Activated T-helper 2 cell treated with anti-CD3 and anti-CD28 coated beads, Interferon-gamma antibody, Interleukin-2, Interleukin-4, amounts not matched to agents 10 μg/mL and 5 μg/mL and 100 μg/mL, durations not matched to agents 14 hours and 24 hours and 36 hours (primary cell): ENCODE data around the gene MED13. TPM values are rescaled to one million over a fixed set of nuclear protein-coding genes. Genes with fewer than 3 reads are reported as not detected.
"Not testable (repeated sequence)": the region's sequence is repeated elsewhere in the genome, so short reads cannot be mapped to it uniquely, and the experiment has no call there.

Experiments
- DNase-seq: peaks from one replicate; pipeline ENCODE4 v3.0.0; 2021; ENCODE audit warnings: low spot score
- H3K27ac Mint-ChIP-seq: one replicate; pipeline ENCODE4 v1.8.0; 2021; ENCODE audit warnings: mixed read lengths
- H3K27me3 Mint-ChIP-seq: one replicate; pipeline ENCODE4 v1.8.0; 2021; ENCODE audit warnings: low read depth, mixed read lengths
- H3K36me3 Mint-ChIP-seq: one replicate; pipeline ENCODE4 v1.8.0; 2021; ENCODE audit warnings: low read depth, mixed read lengths
- H3K4me1 Mint-ChIP-seq: one replicate; pipeline ENCODE4 v1.8.0; 2021; ENCODE audit warnings: low read depth, mixed read lengths
- H3K4me3 Mint-ChIP-seq: one replicate; pipeline ENCODE4 v1.8.0; 2021; ENCODE audit warnings: low read depth, mild to moderate bottlenecking, moderate library complexity, mixed read lengths
- H3K9me3 Mint-ChIP-seq: one replicate; pipeline ENCODE4 v1.8.0; 2021; ENCODE audit warnings: mixed read lengths
- intact Hi-C: fragments of 100-400 bp; cut with micrococcal nuclease; formaldehyde crosslinking; loops from one replicate; pipeline ENCODE4 v1.15.1; 2023
- total RNA-seq: library from RNA; stranded (reverse); gene quantifications from 2 replicates; pipeline ENCODE4 v1.2.3, GENCODE V29; 2022

Gene MED13
- total RNA-seq, 1 donor from 2014 or later = 59.4 TPM

DNA sequence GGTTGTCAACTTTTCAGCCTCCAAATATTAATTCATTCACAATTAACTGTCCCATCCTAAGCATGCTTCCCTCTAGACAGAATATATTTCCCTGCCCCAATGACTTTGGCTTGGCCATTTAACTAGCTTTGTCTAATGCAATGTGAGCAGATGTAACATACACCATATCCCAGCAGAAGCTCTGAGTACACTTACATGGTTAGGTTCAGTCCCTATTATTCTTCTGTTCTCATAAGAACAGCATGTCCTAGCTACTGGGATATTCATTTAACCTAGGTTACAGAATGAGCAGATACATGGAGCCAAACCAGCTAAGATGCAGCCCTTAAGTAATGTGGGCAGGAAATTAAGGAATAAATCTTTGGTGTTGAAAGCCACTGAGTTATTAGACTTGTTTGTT is 31.8 kb downstream of the MED13 start:
- H3K27me3 Mint-ChIP-seq = no peaks in the 10 kb centered on the region
- peaks cover 5% of the 10 kb centered on the region for H3K4me1 Mint-ChIP-seq
- H3K27ac Mint-ChIP-seq = no peak overlapping the region
- H3K4me3 Mint-ChIP-seq = no peak overlapping the region
- no peaks in the 10 kb centered on the region for H3K9me3 Mint-ChIP-seq
- peaks cover 56% of the 10 kb centered on the region for H3K36me3 Mint-ChIP-seq
- DNase-seq = no peak
- intact Hi-C loops = no loop called here

DNA sequence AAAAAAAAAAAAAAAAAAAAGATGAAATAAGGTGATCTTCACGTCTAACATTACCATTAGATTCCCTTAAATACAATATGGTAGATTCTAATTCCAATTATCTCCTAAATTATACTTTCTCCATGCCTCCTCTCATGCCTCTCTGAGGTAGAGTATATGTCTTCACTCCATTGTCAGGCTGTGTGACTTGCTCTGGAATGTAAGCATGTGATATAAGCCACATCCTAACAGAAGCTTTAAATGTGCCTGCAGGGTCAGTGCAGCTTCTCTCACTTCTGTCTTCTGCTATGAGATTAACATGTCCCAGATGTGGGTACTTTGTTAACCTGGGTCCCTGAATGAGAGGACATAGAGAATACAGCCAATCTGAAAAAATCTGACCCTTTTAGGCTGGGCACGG is 32.6 kb downstream of the MED13 start:
- peaks cover 64% of the 10 kb centered on the region for H3K36me3 Mint-ChIP-seq
- no peak overlapping the region for H3K4me3 Mint-ChIP-seq
- no peaks in the 10 kb centered on the region for H3K27me3 Mint-ChIP-seq
- intact Hi-C loops = no loop called here
- peaks cover 5% of the 10 kb centered on the region for H3K4me1 Mint-ChIP-seq
- no peak for DNase-seq
- no peak overlapping the region for H3K27ac Mint-ChIP-seq
- H3K9me3 Mint-ChIP-seq = no peaks in the 10 kb centered on the region

DNA sequence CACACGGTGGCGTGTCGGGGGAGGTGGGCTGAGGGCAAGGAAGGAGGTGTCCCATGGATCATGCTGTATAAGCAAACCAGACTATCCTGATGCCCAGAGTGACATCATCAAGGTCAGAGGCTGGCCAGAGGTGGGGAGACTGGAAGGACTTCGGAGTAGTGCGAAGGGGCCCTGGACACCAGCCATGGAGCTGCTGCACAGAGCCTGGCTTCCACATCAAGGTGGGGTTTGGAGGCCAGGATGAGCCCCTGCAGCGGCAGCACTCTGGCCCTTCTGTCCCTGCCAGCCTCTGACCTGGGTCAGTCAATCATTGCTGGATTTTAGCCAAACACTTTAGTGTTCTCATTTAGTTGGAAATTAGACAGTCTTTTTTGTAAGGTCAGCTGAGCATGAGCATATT is 34.8 kb downstream of the MED13 start:
- Mint-ChIP-seq H3K4me1 (peaks cover 11% of the 10 kb centered on the region), H3K27ac (no peak overlapping the region), H3K9me3 (no peaks in the 10 kb centered on the region), H3K4me3 (no peak overlapping the region), H3K27me3 (no peaks in the 10 kb centered on the region), H3K36me3 (peaks cover 77% of the 10 kb centered on the region)
- no peak for DNase-seq
- intact Hi-C loops = no loop called here

DNA sequence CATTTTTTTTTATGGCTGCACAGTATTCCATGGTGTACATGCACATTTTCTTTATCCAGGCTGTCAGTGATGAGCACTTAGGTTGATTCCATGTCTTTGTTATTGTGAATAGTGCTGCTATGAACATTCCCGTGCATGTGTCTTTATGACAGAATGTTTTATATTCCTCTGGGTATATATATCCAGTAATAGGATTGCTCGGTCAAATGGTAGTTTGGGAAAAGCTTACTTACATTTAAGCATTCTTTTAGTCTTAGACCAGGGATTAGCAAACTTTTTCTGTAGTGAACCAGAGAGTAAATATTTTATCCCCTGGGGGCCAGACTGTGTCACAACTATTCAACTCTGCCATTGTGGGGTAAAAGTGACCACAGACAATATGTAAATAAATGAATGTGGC is 40.2 kb downstream of the MED13 start:
- H3K36me3 Mint-ChIP-seq = peaks cover 67% of the 10 kb centered on the region
- no peaks in the 10 kb centered on the region for H3K27me3 Mint-ChIP-seq
- no peak overlapping the region for H3K27ac Mint-ChIP-seq
- no peaks in the 10 kb centered on the region for H3K9me3 Mint-ChIP-seq
- no peak for DNase-seq
- H3K4me1 Mint-ChIP-seq = peaks cover 6% of the 10 kb centered on the region
- no peak overlapping the region for H3K4me3 Mint-ChIP-seq
- intact Hi-C loops = no loop called here

DNA sequence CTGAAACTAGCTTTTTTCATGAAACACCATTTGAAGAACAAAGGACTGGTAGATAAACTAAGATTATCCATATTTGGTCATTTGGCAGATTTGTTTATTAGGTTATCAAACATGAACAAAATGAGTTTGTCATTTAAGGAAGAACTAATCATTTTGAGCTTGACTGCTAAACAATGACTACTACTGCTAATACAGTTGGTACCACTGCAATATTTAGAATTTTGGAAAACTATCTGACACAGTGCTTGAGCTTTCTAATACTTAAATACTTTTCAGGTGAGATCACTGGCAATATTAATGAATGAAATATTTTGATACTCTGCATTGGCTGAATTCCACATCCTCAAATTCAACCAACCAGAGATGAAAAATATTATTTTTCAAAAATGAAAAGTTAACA is 47.2 kb downstream of the MED13 start:
- H3K27ac Mint-ChIP-seq = no peak overlapping the region
- intact Hi-C loops = no loop called here

DNA sequence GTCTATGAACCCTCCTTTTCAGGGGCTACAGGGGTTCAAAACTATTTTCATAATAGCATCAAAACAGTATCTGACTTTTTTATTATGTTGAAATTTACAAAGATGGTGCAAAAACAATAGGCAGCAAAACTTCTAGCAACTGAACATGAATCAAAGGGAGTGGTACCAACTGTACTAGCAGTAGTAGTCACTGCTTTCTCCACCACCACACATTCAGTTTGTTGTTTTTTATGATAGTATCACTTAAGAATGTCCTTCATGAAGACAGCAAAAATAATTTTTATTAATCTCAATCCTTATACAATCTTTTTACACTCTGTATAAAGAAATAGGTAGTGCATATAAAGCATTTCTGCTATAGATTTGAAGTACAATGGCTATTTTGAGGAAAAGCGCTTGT is 47.6 kb downstream of the MED13 start:
- no peaks in the 10 kb centered on the region for H3K27me3 Mint-ChIP-seq
- no peaks in the 10 kb centered on the region for H3K9me3 Mint-ChIP-seq
- intact Hi-C loops = no loop called here
- no peaks in the 10 kb centered on the region for H3K4me1 Mint-ChIP-seq
- no peak for DNase-seq
- H3K36me3 Mint-ChIP-seq = peaks cover 46% of the 10 kb centered on the region
- no peak overlapping the region for H3K4me3 Mint-ChIP-seq
- H3K27ac Mint-ChIP-seq = no peak overlapping the region

More for the DNA sequence above, 47.2 kb downstream of the MED13 start:
- H3K27me3 Mint-ChIP-seq = no peaks in the 10 kb centered on the region
- no peaks in the 10 kb centered on the region for H3K4me1 Mint-ChIP-seq
- no peaks in the 10 kb centered on the region for H3K9me3 Mint-ChIP-seq
- H3K36me3 Mint-ChIP-seq = peaks cover 46% of the 10 kb centered on the region
- DNase-seq = no peak
- no peak overlapping the region for H3K4me3 Mint-ChIP-seq

DNA sequence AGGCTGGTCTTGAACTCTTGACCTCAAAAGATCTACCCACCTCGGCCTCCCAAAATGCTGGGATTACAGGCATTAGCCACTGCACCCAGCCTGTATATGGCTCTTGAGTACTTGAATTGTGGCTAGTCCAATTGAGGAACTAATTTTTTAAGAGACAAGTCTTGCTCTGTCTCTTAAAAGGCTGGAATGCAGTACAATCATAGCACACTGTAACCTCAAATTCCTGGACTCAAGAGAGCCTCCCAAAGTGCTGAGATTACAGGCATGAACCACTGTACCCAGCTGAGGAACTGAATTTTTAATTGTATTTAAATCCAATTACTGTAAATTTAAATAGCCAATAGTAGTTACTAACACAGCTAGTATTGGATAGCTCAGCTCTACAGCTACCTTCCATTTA is 50.6 kb downstream of the MED13 start:
- Mint-ChIP-seq H3K9me3 (no peaks in the 10 kb centered on the region), H3K4me1 (no peaks in the 10 kb centered on the region), H3K27me3 (no peaks in the 10 kb centered on the region), H3K36me3 (peaks cover 57% of the 10 kb centered on the region), H3K27ac (no peak overlapping the region), H3K4me3 (no peak overlapping the region)
- DNase-seq = no peak
- intact Hi-C loops = no loop called here

DNA sequence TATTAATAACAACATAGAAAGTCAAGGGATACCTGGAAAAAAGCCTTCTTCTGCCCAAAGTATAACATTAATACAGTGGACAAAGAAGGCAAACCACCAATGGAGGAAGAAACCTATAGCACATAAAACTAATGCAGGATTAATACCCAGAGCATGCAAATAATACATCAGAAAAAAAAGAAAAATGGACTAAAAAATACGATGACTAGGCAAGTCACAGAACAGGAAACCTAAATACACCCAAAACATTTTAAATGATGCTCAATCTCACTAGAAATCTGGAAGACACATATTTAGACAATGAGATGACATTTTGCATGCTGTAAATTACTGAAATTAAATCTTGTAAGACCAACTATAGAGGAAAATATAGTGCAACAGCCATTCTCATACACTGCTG is 55.9 kb downstream of the MED13 start:
- intact Hi-C loops = loop anchor here (10.0 kb wide), 1 partner anchor 96 kb away; no protein-coding TSS in a partner anchor
- H3K4me1 Mint-ChIP-seq = peaks cover 10% of the 10 kb centered on the region
- peaks cover 72% of the 10 kb centered on the region for H3K36me3 Mint-ChIP-seq
- no peaks in the 10 kb centered on the region for H3K9me3 Mint-ChIP-seq
- no peak overlapping the region for H3K27ac Mint-ChIP-seq
- H3K27me3 Mint-ChIP-seq = no peaks in the 10 kb centered on the region
- no peak overlapping the region for H3K4me3 Mint-ChIP-seq
- no peak for DNase-seq

DNA sequence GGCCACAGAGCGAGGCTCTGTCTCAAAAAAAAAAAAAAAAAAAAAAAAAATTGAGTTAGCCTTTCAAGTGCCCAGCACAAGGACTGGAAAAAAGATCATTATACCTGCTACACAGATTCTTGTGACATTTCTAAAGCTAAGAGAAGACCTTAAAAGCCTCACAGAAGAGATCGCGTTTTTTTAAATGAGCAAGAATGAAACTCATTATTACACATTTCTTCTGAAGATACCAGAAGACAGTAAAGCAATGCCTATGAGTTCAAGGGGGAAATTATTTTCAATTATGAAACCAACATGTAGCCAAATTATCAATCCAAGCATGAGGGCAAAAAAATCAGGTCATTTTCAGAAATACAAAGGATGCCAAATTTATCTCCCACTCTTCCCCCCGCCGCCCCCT is 56.8 kb downstream of the MED13 start:
- Mint-ChIP-seq H3K27me3 (no peaks in the 10 kb centered on the region), H3K36me3 (peaks cover 72% of the 10 kb centered on the region), H3K9me3 (no peaks in the 10 kb centered on the region), H3K27ac (peak overlapping the region; percentile 60), H3K4me1 (peaks cover 13% of the 10 kb centered on the region), H3K4me3 (no peak overlapping the region)
- DNase-seq = no peak
- intact Hi-C loops = loop anchor here (10.0 kb wide), 1 partner anchor 97 kb away; no protein-coding TSS in a partner anchor

DNA sequence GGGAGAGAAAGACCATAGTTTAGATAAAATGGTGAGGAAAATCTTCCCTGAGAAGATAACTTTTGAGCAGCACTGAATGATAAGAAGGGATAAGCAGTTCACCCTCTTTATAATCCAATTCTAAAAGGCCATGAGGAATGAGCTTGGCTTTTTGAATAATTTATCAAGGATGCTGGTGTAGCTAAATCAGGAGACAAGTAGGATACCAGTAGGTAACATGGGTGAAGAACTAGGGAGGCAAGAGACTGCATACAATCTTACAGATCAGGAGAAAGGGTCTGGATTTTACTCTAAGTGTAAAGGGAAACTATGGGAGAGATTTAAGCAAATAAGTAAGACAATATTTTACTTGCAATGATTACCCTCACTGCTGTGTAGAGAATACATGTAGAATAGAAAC is 60.7 kb downstream of the MED13 start:
- intact Hi-C loops = loop anchor here (10.0 kb wide), 1 partner anchor 100 kb away; no protein-coding TSS in a partner anchor
- Mint-ChIP-seq H3K27me3 (no peaks in the 10 kb centered on the region), H3K27ac (no peak overlapping the region), H3K4me3 (no peak overlapping the region), H3K36me3 (peaks cover 52% of the 10 kb centered on the region), H3K4me1 (peaks cover 13% of the 10 kb centered on the region), H3K9me3 (no peaks in the 10 kb centered on the region)
- DNase-seq = no peak

DNA sequence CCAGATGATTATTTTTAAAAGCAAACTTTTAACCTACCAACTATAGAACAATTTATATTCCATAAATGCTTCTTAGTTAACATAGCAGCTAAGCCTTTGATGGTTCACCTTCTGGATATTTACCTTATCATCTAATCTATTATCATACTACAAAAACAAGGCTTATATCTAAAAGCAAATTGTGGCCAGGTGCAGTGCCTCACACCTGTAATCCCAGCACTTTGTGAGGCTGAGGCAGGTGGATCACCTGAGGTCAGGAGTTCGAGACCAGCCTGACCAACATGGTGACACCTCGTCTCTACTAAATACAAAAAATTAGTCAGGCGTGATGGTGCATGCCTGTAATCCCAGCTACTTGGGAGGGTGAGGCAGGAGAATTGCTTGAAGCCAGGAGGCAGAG is 61.9 kb downstream of the MED13 start:
- not testable (repeated sequence) for H3K4me3 Mint-ChIP-seq, DNase-seq, H3K4me1 Mint-ChIP-seq, H3K27me3 Mint-ChIP-seq, H3K27ac Mint-ChIP-seq, H3K9me3 Mint-ChIP-seq
- intact Hi-C loops = loop anchor here (10.0 kb wide), 1 partner anchor 102 kb away; no protein-coding TSS in a partner anchor
- H3K36me3 Mint-ChIP-seq = peaks cover 44% of the 10 kb centered on the region

DNA sequence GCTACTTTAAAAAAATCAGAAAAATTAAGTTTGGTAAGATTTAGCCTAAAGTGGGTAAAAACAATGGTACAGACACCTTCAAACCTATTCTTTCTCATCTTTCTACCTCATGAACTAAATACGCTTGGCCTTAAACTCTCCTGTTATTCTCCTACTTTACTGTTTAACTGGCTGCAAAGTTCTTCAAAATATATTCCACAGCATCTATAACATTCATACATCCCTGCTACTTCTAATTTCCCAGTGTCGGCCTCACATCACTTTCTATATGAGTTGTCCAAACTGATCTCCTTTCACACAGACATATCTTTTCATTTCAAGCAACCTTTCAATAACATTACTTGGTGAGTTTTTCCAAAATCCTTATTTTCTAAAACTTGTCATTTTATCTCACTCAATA is 64.0 kb downstream of the MED13 start:
- DNase-seq = no peak
- H3K27ac Mint-ChIP-seq = no peak overlapping the region
- H3K27me3 Mint-ChIP-seq = no peaks in the 10 kb centered on the region
- no peaks in the 10 kb centered on the region for H3K9me3 Mint-ChIP-seq
- peaks cover 14% of the 10 kb centered on the region for H3K4me1 Mint-ChIP-seq
- intact Hi-C loops = loop anchor here (10.0 kb wide), 1 partner anchor 104 kb away; no protein-coding TSS in a partner anchor
- peaks cover 37% of the 10 kb centered on the region for H3K36me3 Mint-ChIP-seq
- H3K4me3 Mint-ChIP-seq = no peak overlapping the region

DNA sequence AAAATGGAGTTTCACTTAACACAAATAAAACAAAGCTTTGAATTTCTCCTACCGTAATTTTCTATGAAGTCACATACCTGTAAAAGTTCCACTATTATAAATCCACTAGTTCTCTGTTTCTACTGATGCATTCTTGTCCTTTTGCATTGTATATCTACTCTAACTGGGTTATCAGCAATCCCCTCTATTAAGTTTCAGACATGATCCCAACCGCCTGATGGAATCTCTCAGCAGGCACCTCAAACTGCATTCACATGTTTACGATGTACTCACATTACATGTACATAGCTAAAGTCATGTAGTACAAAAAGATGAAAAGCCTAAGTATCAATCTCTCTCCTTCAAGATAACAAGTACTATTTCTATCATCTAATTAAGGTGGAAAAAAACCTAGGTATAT is 64.9 kb downstream of the MED13 start:
- H3K27me3 Mint-ChIP-seq = no peaks in the 10 kb centered on the region
- H3K36me3 Mint-ChIP-seq = peaks cover 29% of the 10 kb centered on the region
- peaks cover 15% of the 10 kb centered on the region for H3K4me1 Mint-ChIP-seq
- no peaks in the 10 kb centered on the region for H3K9me3 Mint-ChIP-seq
- intact Hi-C loops = loop anchor here (10.0 kb wide), 1 partner anchor 105 kb away; no protein-coding TSS in a partner anchor
- no peak for DNase-seq
- H3K4me3 Mint-ChIP-seq = no peak overlapping the region
- no peak overlapping the region for H3K27ac Mint-ChIP-seq

DNA sequence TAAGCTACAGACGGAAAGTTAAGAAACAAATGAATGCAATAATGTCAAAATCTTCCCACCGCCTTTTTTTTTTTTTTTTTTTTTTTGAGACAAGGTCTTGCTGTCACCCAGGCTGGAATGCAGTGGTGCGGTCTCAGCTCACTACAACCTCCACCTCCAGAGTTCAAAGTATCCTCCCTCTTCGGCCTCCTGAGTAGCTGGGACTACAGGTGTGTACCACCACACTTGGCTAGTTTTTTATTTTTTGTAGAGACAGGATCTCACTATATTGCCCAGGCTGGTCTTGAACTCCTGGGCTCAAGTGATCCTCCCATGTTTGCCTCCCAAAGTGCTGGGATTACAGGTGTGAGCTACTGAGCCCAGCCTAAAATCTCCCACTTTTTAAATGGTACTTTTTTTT is 66.5 kb downstream of the MED13 start:
- DNase-seq, H3K9me3 Mint-ChIP-seq, H3K27ac Mint-ChIP-seq, H3K4me3 Mint-ChIP-seq, H3K27me3 Mint-ChIP-seq, H3K4me1 Mint-ChIP-seq, intact Hi-C loops: not testable (repeated sequence)
- H3K36me3 Mint-ChIP-seq = peaks cover 30% of the 10 kb centered on the region
